ENCODE data around the gene ARMCX1. TPM values are rescaled to one million over a fixed set of nuclear protein-coding genes. Genes with fewer than 3 reads are reported as not detected.
A peak's percentile ranks its signal among the peaks of the same experiment; 100 is the strongest.
"Not testable (repeated sequence)": the region's sequence is repeated elsewhere in the genome, so short reads cannot be mapped to it uniquely, and the experiment has no call there.

Gene ARMCX1
- total RNA-seq (2021): 20.2 and 22.4 TPM in 2 replicates
- long read RNA-seq, transcript ARMCX1-201 (4 exons, 2,141 nt): major isoform, 158 of 233 reads
- long read RNA-seq, partial matches to known transcripts: 5 of 233 reads
- long read RNA-seq, other reads (novel, unspliced or antisense): 70 of 233 reads

DNA sequence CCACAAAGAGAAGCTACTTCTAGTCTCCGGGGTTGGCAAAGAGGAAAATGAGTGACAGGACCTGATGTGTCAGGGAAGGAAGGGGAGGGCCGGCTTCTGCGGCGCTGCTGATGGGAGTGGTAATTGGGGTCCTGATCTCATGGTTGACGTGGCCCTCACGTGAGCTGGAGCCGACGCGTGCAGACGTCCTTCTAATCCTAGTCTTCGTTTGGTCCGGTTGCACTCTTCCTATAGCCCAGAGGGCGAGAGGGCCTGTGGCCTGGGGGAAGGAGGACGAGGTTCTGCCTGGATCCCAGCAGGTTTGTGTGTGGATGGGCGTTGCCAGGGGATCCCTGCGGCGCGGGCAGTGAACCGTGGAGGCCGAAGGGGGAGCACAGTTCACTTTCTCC is at the start of gene ARMCX1:
ARMCX1 (plus strand) TSS at position 186 of the 389 bp plus-strand sequence. CDS start 2,384 bp downstream, outside the sequence.
- H3K27ac ChIP-seq (ENCODE audit: insufficient read length, low read depth, low read length): no peak within 1 kb of the TSS
- peaks cover 4% of the 10 kb centered on the region for H3K23me2 ChIP-seq (ENCODE audit: insufficient read length, low read depth, low read length, poor library complexity, severe bottlenecking)
- no peak within 1 kb of the TSS for H2BK20ac ChIP-seq (ENCODE audit: low read depth, low read length, poor library complexity, severe bottlenecking)
- H4K5ac ChIP-seq (ENCODE audit: insufficient read length, low read depth, low read length): no peak within 1 kb of the TSS
- WGBS (ENCODE audit: extremely low coverage, insufficient read length, low lambda C conversion rate): no CpG with 5 or more reads among the region's 20 CpGs
- peak within 1 kb of the TSS; percentile 59 for H3K4me2 ChIP-seq (ENCODE audit: insufficient read depth, insufficient read length, low read length)
- peak within 1 kb of the TSS; percentile 67 for H3K9ac ChIP-seq (ENCODE audit: extremely low read depth, insufficient read length, low read length)
- peaks cover 8 to 21% of the 10 kb centered on the region in 2 experiments; a peak in 3 of 4 replicates for H3K4me1 Mint-ChIP-seq
- H3K36me3 Mint-ChIP-seq (ENCODE audit: insufficient read depth in 1 of 3, low read depth in 3 of 3): peaks cover 22 to 35% (median 23%) of the 10 kb centered on the region in 3 experiments
- no peaks in the 10 kb centered on the region for H4K20me1 ChIP-seq (ENCODE audit: control insufficient read depth, insufficient read depth, insufficient read length)
- H3K9me3 ChIP-seq (ENCODE audit: control insufficient read depth, low read depth, low read length): peaks cover 19% of the 10 kb centered on the region
- H3K18ac ChIP-seq (ENCODE audit: insufficient read length, low read depth, low read length): no peak within 1 kb of the TSS
- peak within 1 kb of the TSS; percentile 61 to 85 (median 74); a peak in 5 of 7 replicates for H3K27ac Mint-ChIP-seq
- H2BK5ac ChIP-seq (ENCODE audit: insufficient read length, low read length): no peak within 1 kb of the TSS
- peaks cover 56 to 70% of the 10 kb centered on the region in 2 experiments for H3K9me3 Mint-ChIP-seq
- no peaks in the 10 kb centered on the region for H3K27me3 Mint-ChIP-seq (ENCODE audit: low read depth)
- no peaks in the 10 kb centered on the region for H3K27me3 ChIP-seq (ENCODE audit: insufficient read depth, low read length)
- H3K4me3 Mint-ChIP-seq: peak within 1 kb of the TSS; percentile 79 to 87
- no peak within 1 kb of the TSS for H3K4ac ChIP-seq (ENCODE audit: low read depth, low read length)
- H3K79me2 ChIP-seq (ENCODE audit: insufficient read depth, low read length): no peaks in the 10 kb centered on the region
- H3K14ac ChIP-seq (ENCODE audit: insufficient read depth, low read length): peak within 1 kb of the TSS; percentile 6; the same call in 1 of the 2 replicates
- H2BK120ac ChIP-seq (ENCODE audit: low read depth, low read length, poor library complexity, severe bottlenecking): no peak within 1 kb of the TSS
- no peak within 1 kb of the TSS for H4K8ac ChIP-seq (replicated peaks; ENCODE audit: insufficient read length, low read depth, low read length)
- no peak within 1 kb of the TSS for H4K91ac ChIP-seq (ENCODE audit: insufficient read length, low read depth, low read length)
- no peak within 1 kb of the TSS for H3K23ac ChIP-seq (ENCODE audit: insufficient read length, low read depth, low read length)
- H3T11ph ChIP-seq (ENCODE audit: low read length): no peak within 1 kb of the TSS
- no peaks in the 10 kb centered on the region for H3K4me1 ChIP-seq (ENCODE audit: insufficient read depth, low read length)
- H2AFZ ChIP-seq (ENCODE audit: low read length): no peak within 1 kb of the TSS
- no peak within 1 kb of the TSS for H2BK15ac ChIP-seq (ENCODE audit: low read depth, low read length)
- DNase-seq: peak; percentile 75
- no peak within 1 kb of the TSS for H3K56ac ChIP-seq (ENCODE audit: insufficient read length, low read depth, low read length)
- no peak within 1 kb of the TSS for H2AK5ac ChIP-seq (ENCODE audit: insufficient read length, low read length)
- no peaks in the 10 kb centered on the region for H3K79me1 ChIP-seq (ENCODE audit: insufficient read depth, low read depth, low read length, poor library complexity, severe bottlenecking)
- no peak for TF ChIP-seq CTCF (conservative IDR thresholded peaks at IDR 0.05)
- no peak within 1 kb of the TSS for H2BK12ac ChIP-seq (ENCODE audit: insufficient read length, low read depth, low read length)

GRCh38 chrX:101502929-101503328 is 47.4 kb upstream of the ARMCX1 start:
- not testable (repeated sequence) for H3K4me1 ChIP-seq (ENCODE audit: insufficient read depth, low read length); H3K4ac ChIP-seq (ENCODE audit: low read depth, low read length); H3K23ac ChIP-seq (ENCODE audit: insufficient read length, low read depth, low read length); H3K27ac Mint-ChIP-seq; H2BK20ac ChIP-seq (ENCODE audit: low read depth, low read length, poor library complexity, severe bottlenecking); H3K79me2 ChIP-seq (ENCODE audit: insufficient read depth, low read length); H3K9ac ChIP-seq (ENCODE audit: extremely low read depth, insufficient read length, low read length); H3K18ac ChIP-seq (ENCODE audit: insufficient read length, low read depth, low read length); H4K8ac ChIP-seq (replicated peaks; ENCODE audit: insufficient read length, low read depth, low read length); DNase-seq; H2BK120ac ChIP-seq (ENCODE audit: low read depth, low read length, poor library complexity, severe bottlenecking); H3K4me2 ChIP-seq (ENCODE audit: insufficient read depth, insufficient read length, low read length); H3T11ph ChIP-seq (ENCODE audit: low read length); H3K27me3 ChIP-seq (ENCODE audit: insufficient read depth, low read length); H3K27me3 Mint-ChIP-seq (ENCODE audit: low read depth); H2BK12ac ChIP-seq (ENCODE audit: insufficient read length, low read depth, low read length); H3K4me1 Mint-ChIP-seq; H4K20me1 ChIP-seq (ENCODE audit: control insufficient read depth, insufficient read depth, insufficient read length); H3K23me2 ChIP-seq (ENCODE audit: insufficient read length, low read depth, low read length, poor library complexity, severe bottlenecking); H2AK5ac ChIP-seq (ENCODE audit: insufficient read length, low read length); H2BK5ac ChIP-seq (ENCODE audit: insufficient read length, low read length); H2BK15ac ChIP-seq (ENCODE audit: low read depth, low read length); H3K79me1 ChIP-seq (ENCODE audit: insufficient read depth, low read depth, low read length, poor library complexity, severe bottlenecking); H3K56ac ChIP-seq (ENCODE audit: insufficient read length, low read depth, low read length); H3K14ac ChIP-seq (ENCODE audit: insufficient read depth, low read length); H3K4me3 Mint-ChIP-seq; H2AFZ ChIP-seq (ENCODE audit: low read length); H4K5ac ChIP-seq (ENCODE audit: insufficient read length, low read depth, low read length); H4K91ac ChIP-seq (ENCODE audit: insufficient read length, low read depth, low read length); H3K27ac ChIP-seq (ENCODE audit: insufficient read length, low read depth, low read length)
- Mint-ChIP-seq H3K9me3 (peaks cover 60 to 65% of the 10 kb centered on the region in 2 experiments), H3K36me3 (ENCODE audit: insufficient read depth in 1 of 3, low read depth in 3 of 3) (peaks cover 15 to 52% (median 41%) of the 10 kb centered on the region in 3 experiments)
- peaks cover 31% of the 10 kb centered on the region for H3K9me3 ChIP-seq (ENCODE audit: control insufficient read depth, low read depth, low read length)
- WGBS (ENCODE audit: extremely low coverage, insufficient read length, low lambda C conversion rate): no CpG with 5 or more reads among the region's 1 CpG
